ENCODE measurements around the gene CHTOP.

GRCh38 chr1:153649137-153649862 lies 15.4 kb downstream of the CHTOP start:
- TF ChIP-seq REST (IDR thresholded peaks at IDR 0.05; ENCODE audit: low read depth, low read length) (no peak), RFX5 (IDR thresholded peaks at IDR 0.05; ENCODE audit: low read length) (no peak), CTCF (IDR thresholded peaks at IDR 0.05) (no peak), RAD21 (IDR thresholded peaks at IDR 0.05; ENCODE audit: low read length) (no peak), GABPA (IDR thresholded peaks at IDR 0.05; ENCODE audit: low read depth) (no peak), USF1 (IDR thresholded peaks at IDR 0.05; ENCODE audit: borderline replicate concordance, low read depth) (no peak), TAF1 (IDR thresholded peaks at IDR 0.05; ENCODE audit: borderline replicate concordance, low read depth, low read length) (no peak), EP300 (IDR thresholded peaks at IDR 0.05; ENCODE audit: borderline replicate concordance in 1 of 2, low read depth in 1 of 2, low read length in 1 of 2) (no peak), POLR2AphosphoS5 (IDR thresholded peaks at IDR 0.05; ENCODE audit: low read depth, low read length) (no peak), GATA2 (CRISPR knock-in tag; IDR thresholded peaks at IDR 0.05) (no peak), ELF1 (IDR thresholded peaks at IDR 0.05) (no peak)
